HepG2 (cell line): Measurements from ENCODE around the gene LSM2. TPM values are rescaled to one million over a fixed set of nuclear protein-coding genes. Genes with fewer than 3 reads are reported as not detected.

ENCODE experiments used
- CBFB ChIP-seq: sonication (generic); formaldehyde crosslinking; IDR thresholded peaks from 2 replicates; pipeline ENCODE4 v1.4.0; 2020; ENCODE audit warnings: missing genetic modification reagents
- GATAD2A ChIP-seq: IDR thresholded peaks from 2 replicates; pipeline ENCODE4 v1.6.1; 2016
- GFI1 ChIP-seq: sonication (generic); formaldehyde crosslinking; IDR thresholded peaks from 2 replicates; pipeline ENCODE4 v1.5.0; 2020; ENCODE audit warnings: missing genetic modification reagents, mild to moderate bottlenecking, borderline replicate concordance
- GZF1 ChIP-seq: sonication (generic); formaldehyde crosslinking; IDR thresholded peaks from 2 replicates; pipeline ENCODE4 v1.5.1; 2020; ENCODE audit warnings: mild to moderate bottlenecking, missing genetic modification reagents
- JUN ChIP-seq: sonication (generic); formaldehyde crosslinking; IDR thresholded peaks from 2 replicates; pipeline ENCODE4 v1.4.0; 2020; ENCODE audit warnings: mild to moderate bottlenecking, missing genetic modification reagents
- KDM5A ChIP-seq: fragments of 200-600 bp; sonication (generic); IDR thresholded peaks from 2 replicates; pipeline ENCODE4 v1.7.0; 2018; ENCODE audit warnings: antibody characterized with exemption, mild to moderate bottlenecking, low read length, borderline replicate concordance
- KLF13 ChIP-seq: sonication (generic); formaldehyde crosslinking; IDR thresholded peaks from 2 replicates; pipeline ENCODE4 v1.4.0; 2020; ENCODE audit warnings: mild to moderate bottlenecking, missing genetic modification reagents
- KMT2B ChIP-seq: IDR thresholded peaks from 2 replicates; pipeline ENCODE4 v1.6.1; 2016; ENCODE audit warnings: missing genetic modification reagents, missing compliant biosample characterization
- NFATC3 ChIP-seq: sonication (generic); formaldehyde crosslinking; IDR thresholded peaks from 2 replicates; pipeline ENCODE4 v1.5.1; 2020; ENCODE audit warnings: mild to moderate bottlenecking, missing genetic modification reagents
- PHB2 ChIP-seq: fragments of 450-650 bp; IDR thresholded peaks from 2 replicates; pipeline ENCODE4 v1.6.1; 2018; ENCODE audit not compliant: partially characterized antibody
- PITX1 ChIP-seq: sonication (generic); formaldehyde crosslinking; IDR thresholded peaks from 2 replicates; pipeline ENCODE4 v1.5.1; 2020; ENCODE audit warnings: mild to moderate bottlenecking, missing genetic modification reagents
- POLR2G ChIP-seq: fragments of 200-400 bp; formaldehyde crosslinking; IDR thresholded peaks from 2 replicates; pipeline ENCODE4 v1.6.1; 2018; ENCODE audit warnings: mild to moderate bottlenecking, low read depth, low read length, moderate library complexity
- SP4 ChIP-seq: sonication (generic); formaldehyde crosslinking; IDR thresholded peaks from 2 replicates; pipeline ENCODE4 v1.8.1; 2023; ENCODE audit warnings: mild to moderate bottlenecking, missing genetic modification reagents
- SRSF1 ChIP-seq: fragments of 200-400 bp; formaldehyde crosslinking; optimal IDR thresholded peaks from 2 replicates; pipeline ENCODE3; 2017; ENCODE audit warnings: mild to moderate bottlenecking, low read depth, low read length, moderate library complexity
- TEAD3 ChIP-seq: optimal IDR thresholded peaks from 2 replicates; pipeline ENCODE3; 2016; ENCODE audit warnings: borderline replicate concordance
- ZFP36L1 ChIP-seq: sonication (generic); formaldehyde crosslinking; IDR thresholded peaks from 2 replicates; pipeline ENCODE4 v1.8.0; 2022; ENCODE audit warnings: mild to moderate bottlenecking, missing genetic modification reagents, moderate library complexity
- ZNF296 ChIP-seq: sonication (generic); formaldehyde crosslinking; conservative IDR thresholded peaks from 2 replicates; pipeline ENCODE4 v1.5.0; 2020; ENCODE audit warnings: mild to moderate bottlenecking, missing genetic modification reagents
- ZNF383 ChIP-seq: sonication (generic); formaldehyde crosslinking; IDR thresholded peaks from 2 replicates; pipeline ENCODE4 v1.4.0; 2020; ENCODE audit warnings: missing genetic modification reagents, mild to moderate bottlenecking, borderline replicate concordance
- ZNF543 ChIP-seq: sonication (generic); formaldehyde crosslinking; IDR thresholded peaks from 2 replicates; pipeline ENCODE4 v1.4.0; 2020; ENCODE audit warnings: mild to moderate bottlenecking, missing genetic modification reagents
- ZNF772 ChIP-seq: sonication (generic); formaldehyde crosslinking; IDR thresholded peaks from 2 replicates; pipeline ENCODE4 v1.5.0; 2020; ENCODE audit warnings: mild to moderate bottlenecking, missing genetic modification reagents
- ZNF781 ChIP-seq: sonication (generic); formaldehyde crosslinking; IDR thresholded peaks from 2 replicates; pipeline ENCODE4 v1.5.1; 2020; ENCODE audit warnings: borderline replicate concordance, mild to moderate bottlenecking, missing genetic modification reagents; ENCODE audit errors: not compliant biosample characterization
- polyA plus RNA-seq, 8 experiments: library from polyadenylated mRNA; depleted of rRNA in 3 of 8; stranded (reverse) in 7 of 8; unstranded in 1 of 8; fragments of >200 nt; fragmentation: Illumina TruSeq in 4 of 8; extraction: Trizol in 4 of 8; gene quantifications; 2 replicates each; pipeline versions ENCODE4 v1.2.1 to v1.2.3, GENCODE V29; 2011 to 2016; ENCODE audit warnings: low read depth in 4 of 8, missing spikeins in 1 of 8, mixed read lengths in 1 of 8; ENCODE audit not compliant: insufficient read depth in 1 of 8
- total RNA-seq, 5 experiments: library from RNA; depleted of rRNA; stranded (reverse); fragments of >200 nt; fragmentation: Illumina TruSeq; extraction: Trizol; gene quantifications; 2 replicates each; pipeline ENCODE4 v1.2.3, GENCODE V29; 2016; ENCODE audit warnings: low read depth in 1 of 5
- TF ChIP-seq, protein P1 (sequence below): sonication (generic); IDR thresholded peaks from 2 replicates; pipeline ENCODE4 v1.6.1; 2016; ENCODE audit warnings: low read depth, borderline replicate concordance
- TF ChIP-seq, protein P2 (sequence below): sonication (generic); formaldehyde crosslinking; IDR thresholded peaks from 2 replicates; pipeline ENCODE4 v1.4.0; 2020; ENCODE audit warnings: missing genetic modification reagents
- TF ChIP-seq, protein P3 (sequence below): sonication (generic); formaldehyde crosslinking; IDR thresholded peaks from 2 replicates; pipeline ENCODE4 v1.8.0; 2022; ENCODE audit warnings: missing genetic modification reagents, mild to moderate bottlenecking, inconsistent platforms, borderline replicate concordance
- TF ChIP-seq, protein P4 (sequence below): sonication (generic); formaldehyde crosslinking; IDR thresholded peaks from 2 replicates; pipeline ENCODE4 v1.4.0; 2020; ENCODE audit warnings: missing genetic modification reagents

LSM2 gene
- total and polyA plus RNA-seq, 2 of the 13 experiments (the other 11 are each of a cell fraction or from before 2014, with no cell fraction given): 69.4 to 90.5 TPM

DNA sequence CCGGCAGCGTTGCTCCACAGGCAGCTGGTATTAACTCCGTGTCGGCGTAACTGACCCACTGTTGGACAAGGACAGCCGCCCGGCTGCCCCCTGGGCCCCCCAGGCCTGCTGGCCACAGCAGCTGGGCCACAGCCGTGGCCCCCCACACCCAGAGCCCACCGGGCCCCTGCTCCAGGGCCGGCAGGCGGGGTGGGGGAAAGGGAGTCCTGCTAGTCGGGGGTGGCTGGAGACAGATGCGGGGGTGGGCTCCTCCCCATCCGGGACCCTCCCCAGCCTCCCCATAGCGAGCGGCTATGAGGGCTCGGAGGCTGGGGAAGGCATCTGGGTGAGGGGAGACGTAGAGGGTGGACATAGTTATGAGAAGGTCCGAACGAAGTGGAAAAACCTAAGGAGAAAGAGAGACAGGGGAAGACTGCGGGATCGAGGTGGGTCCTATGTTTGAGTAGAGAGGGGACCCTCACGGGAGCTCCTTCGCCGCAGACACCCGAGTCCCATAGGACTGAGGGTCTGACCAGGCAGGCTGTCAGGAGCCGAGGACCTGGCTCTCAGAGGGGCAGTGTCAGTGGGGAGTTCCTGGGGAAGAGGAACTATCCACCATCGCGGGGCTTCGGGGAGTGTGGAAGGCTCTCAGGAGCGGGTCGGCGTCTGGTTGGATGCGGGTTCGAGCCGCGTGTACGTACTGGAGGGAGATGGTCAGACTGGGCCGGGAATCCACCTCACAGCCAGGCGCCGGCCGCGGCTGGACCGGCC is 11.7 kb downstream of the LSM2 start (continued):
- TF ChIP-seq, protein P1, sequence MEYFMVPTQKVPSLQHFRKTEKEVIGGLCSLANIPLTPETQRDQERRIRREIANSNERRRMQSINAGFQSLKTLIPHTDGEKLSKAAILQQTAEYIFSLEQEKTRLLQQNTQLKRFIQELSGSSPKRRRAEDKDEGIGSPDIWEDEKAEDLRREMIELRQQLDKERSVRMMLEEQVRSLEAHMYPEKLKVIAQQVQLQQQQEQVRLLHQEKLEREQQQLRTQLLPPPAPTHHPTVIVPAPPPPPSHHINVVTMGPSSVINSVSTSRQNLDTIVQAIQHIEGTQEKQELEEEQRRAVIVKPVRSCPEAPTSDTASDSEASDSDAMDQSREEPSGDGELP: 0 out of 2 replicates have a peak, but pooled peaks have one; percentile 29
- TF ChIP-seq KMT2B (CRISPR knock-in tag) (0 out of 2 replicates have a peak, but pooled peaks have one; percentile 41), PITX1 (CRISPR knock-in tag) (peak; percentile 52; the same call in 1 of the 2 replicates), ZNF772 (CRISPR knock-in tag) (no peak), ZNF383 (CRISPR knock-in tag) (peak; percentile 81; the same call in 1 of the 2 replicates), CBFB (CRISPR knock-in tag) (no peak), KLF13 (CRISPR knock-in tag) (0 out of 2 replicates have a peak, but pooled peaks have one; percentile 31), SP4 (CRISPR knock-in tag) (0 out of 2 replicates have a peak, but pooled peaks have one; percentile 43), TEAD3 (CRISPR knock-in tag) (peak; percentile 40), GATAD2A (CRISPR knock-in tag) (no peak), GZF1 (CRISPR knock-in tag) (0 out of 2 replicates have a peak, but pooled peaks have one; percentile 25), NFATC3 (CRISPR knock-in tag) (0 out of 2 replicates have a peak, but pooled peaks have one; percentile 15), ZNF543 (CRISPR knock-in tag) (peak; percentile 49; the same call in 1 of the 2 replicates), ZNF781 (peak; percentile 34), POLR2G (peak; percentile 13; the same call in 1 of the 2 replicates), ZFP36L1 (CRISPR knock-in tag) (0 out of 2 replicates have a peak, but pooled peaks have one; percentile 44), ZNF296 (no peak), SRSF1 (peak; percentile 73), KDM5A (peak; percentile 74), JUN (CRISPR knock-in tag) (peak; percentile 33; the same call in 1 of the 2 replicates), GFI1 (CRISPR knock-in tag) (no peak; the same call in 1 of the 2 replicates), PHB2 (no peak)
- TF ChIP-seq, protein P2, sequence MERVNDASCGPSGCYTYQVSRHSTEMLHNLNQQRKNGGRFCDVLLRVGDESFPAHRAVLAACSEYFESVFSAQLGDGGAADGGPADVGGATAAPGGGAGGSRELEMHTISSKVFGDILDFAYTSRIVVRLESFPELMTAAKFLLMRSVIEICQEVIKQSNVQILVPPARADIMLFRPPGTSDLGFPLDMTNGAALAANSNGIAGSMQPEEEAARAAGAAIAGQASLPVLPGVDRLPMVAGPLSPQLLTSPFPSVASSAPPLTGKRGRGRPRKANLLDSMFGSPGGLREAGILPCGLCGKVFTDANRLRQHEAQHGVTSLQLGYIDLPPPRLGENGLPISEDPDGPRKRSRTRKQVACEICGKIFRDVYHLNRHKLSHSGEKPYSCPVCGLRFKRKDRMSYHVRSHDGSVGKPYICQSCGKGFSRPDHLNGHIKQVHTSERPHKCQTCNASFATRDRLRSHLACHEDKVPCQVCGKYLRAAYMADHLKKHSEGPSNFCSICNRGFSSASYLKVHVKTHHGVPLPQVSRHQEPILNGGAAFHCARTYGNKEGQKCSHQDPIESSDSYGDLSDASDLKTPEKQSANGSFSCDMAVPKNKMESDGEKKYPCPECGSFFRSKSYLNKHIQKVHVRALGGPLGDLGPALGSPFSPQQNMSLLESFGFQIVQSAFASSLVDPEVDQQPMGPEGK (CRISPR knock-in tag): peak; percentile 93
- TF ChIP-seq, protein P3, sequence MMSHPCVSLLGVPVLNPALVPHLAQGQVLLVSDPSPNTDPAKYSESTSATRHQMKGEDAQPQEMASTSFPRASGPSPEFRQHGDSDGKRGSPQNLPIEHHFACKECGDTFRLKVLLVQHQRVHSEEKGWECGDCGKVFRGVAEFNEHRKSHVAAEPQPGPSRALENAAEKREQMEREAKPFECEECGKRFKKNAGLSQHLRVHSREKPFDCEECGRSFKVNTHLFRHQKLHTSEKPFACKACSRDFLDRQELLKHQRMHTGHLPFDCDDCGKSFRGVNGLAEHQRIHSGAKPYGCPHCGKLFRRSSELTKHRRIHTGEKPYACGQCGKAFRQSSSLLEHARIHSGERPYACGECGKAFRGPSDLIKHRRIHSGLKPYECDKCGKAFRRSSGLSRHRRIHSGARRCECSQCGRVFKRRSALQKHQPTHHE (CRISPR knock-in tag): 0 out of 2 replicates have a peak, but pooled peaks have one; percentile 10
- TF ChIP-seq, protein P4, sequence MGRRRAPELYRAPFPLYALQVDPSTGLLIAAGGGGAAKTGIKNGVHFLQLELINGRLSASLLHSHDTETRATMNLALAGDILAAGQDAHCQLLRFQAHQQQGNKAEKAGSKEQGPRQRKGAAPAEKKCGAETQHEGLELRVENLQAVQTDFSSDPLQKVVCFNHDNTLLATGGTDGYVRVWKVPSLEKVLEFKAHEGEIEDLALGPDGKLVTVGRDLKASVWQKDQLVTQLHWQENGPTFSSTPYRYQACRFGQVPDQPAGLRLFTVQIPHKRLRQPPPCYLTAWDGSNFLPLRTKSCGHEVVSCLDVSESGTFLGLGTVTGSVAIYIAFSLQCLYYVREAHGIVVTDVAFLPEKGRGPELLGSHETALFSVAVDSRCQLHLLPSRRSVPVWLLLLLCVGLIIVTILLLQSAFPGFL (CRISPR knock-in tag): no peak
